Neural cell (in vitro differentiated cells): ENCODE results near the gene CA12. TPM values are rescaled to one million over a fixed set of nuclear protein-coding genes. Genes with fewer than 3 reads are reported as not detected.

Experiments
- H2AFZ ChIP-seq: fragments of 200-600, 300-800 bp; sonication (generic), shearing (Covaris generic); 2 replicates; pipeline ENCODE4 v1.6.0; 2014; ENCODE audit warnings: low read depth, mild to moderate bottlenecking, antibody characterized with exemption, low read length, moderate library complexity
- H3F3A ChIP-seq: fragments of 200-600 bp; shearing (Covaris generic); 2 replicates; pipeline ENCODE4 v1.6.1; 2016; ENCODE audit warnings: mild to moderate bottlenecking, moderate library complexity, mixed read lengths, antibody characterized with exemption, low read length; ENCODE audit not compliant: insufficient read depth, poor library complexity, severe bottlenecking
- H3K27ac ChIP-seq: fragments of 200-600, 300-800 bp; sonication (generic), shearing (Covaris generic); 2 replicates; pipeline ENCODE4 v1.5.1; 2014; ENCODE audit warnings: mild to moderate bottlenecking, low read length, moderate library complexity
- H3K27me3 ChIP-seq: fragments of 300-800, 200-600 bp; sonication (generic), shearing (Covaris generic); 2 replicates; pipeline ENCODE4 v1.6.0; 2014; ENCODE audit warnings: mild to moderate bottlenecking, low read depth, low read length, moderate library complexity; ENCODE audit not compliant: insufficient read depth
- H3K36me3 ChIP-seq: fragments of 300-800, 200-600 bp; sonication (generic), shearing (Covaris generic); 2 replicates; pipeline ENCODE4 v1.5.1; 2014; ENCODE audit warnings: mild to moderate bottlenecking, antibody characterized with exemption, low read length, moderate library complexity; ENCODE audit not compliant: insufficient read depth
- H3K4me2 ChIP-seq: fragments of 300-800, 200-600 bp; sonication (generic), shearing (Covaris generic); 2 replicates; pipeline ENCODE4 v1.6.0; 2014; ENCODE audit warnings: mild to moderate bottlenecking, low read length
- H3K4me3 ChIP-seq: fragments of 300-800, 200-600 bp; sonication (generic), shearing (Covaris generic); 2 replicates; pipeline ENCODE4 v1.5.1; 2014; ENCODE audit warnings: mild to moderate bottlenecking, low read length, moderate library complexity
- H3K79me2 ChIP-seq: fragments of 200-600 bp; shearing (Covaris generic); replicated peaks from 2 replicates; pipeline ENCODE4 v1.6.0; 2014; ENCODE audit warnings: mild to moderate bottlenecking, low read length, moderate library complexity; ENCODE audit not compliant: insufficient read depth
- H3K9ac ChIP-seq: fragments of 300-800, 200-600 bp; sonication (generic), shearing (Covaris generic); 2 replicates; pipeline ENCODE4 v1.6.1; 2016; ENCODE audit warnings: mild to moderate bottlenecking, low read length, mixed read lengths
- H3K9me2 ChIP-seq: fragments of 200-600 bp; shearing (Covaris generic); 2 replicates; pipeline ENCODE4 v1.6.1; 2016; ENCODE audit warnings: mild to moderate bottlenecking, low read length, mixed read lengths; ENCODE audit not compliant: insufficient read depth
- H3K9me3 ChIP-seq: fragments of 200-600, 300-800 bp; sonication (generic), shearing (Covaris generic); 2 replicates; pipeline ENCODE4 v1.6.1; 2016; ENCODE audit warnings: mild to moderate bottlenecking, mixed run types, low read length, moderate library complexity, mixed read lengths
- H4K20me1 ChIP-seq: fragments of 200-600 bp; shearing (Covaris generic); 2 replicates; pipeline ENCODE4 v1.6.1; 2016; ENCODE audit warnings: mild to moderate bottlenecking, mixed run types; ENCODE audit not compliant: insufficient read depth
- CTCF ChIP-seq: fragments of 450-650 bp; IDR thresholded peaks from 2 replicates; pipeline ENCODE4 v1.5.1; 2014; ENCODE audit warnings: antibody characterized with exemption, mild to moderate bottlenecking, moderate library complexity; ENCODE audit not compliant: poor library complexity, severe bottlenecking
- EP300 ChIP-seq: fragments of 450-650 bp; conservative IDR thresholded peaks from 2 replicates; pipeline ENCODE4 v1.6.1; 2014; ENCODE audit warnings: antibody characterized with exemption, mild to moderate bottlenecking, moderate library complexity; ENCODE audit not compliant: poor library complexity, severe bottlenecking
- EZH2 ChIP-seq: fragments of 200-600, 300-800 bp; shearing (Covaris generic), sonication (generic); IDR thresholded peaks from 2 replicates; pipeline ENCODE4 v1.6.1; 2014; ENCODE audit warnings: antibody characterized with exemption, low read length, borderline replicate concordance, mild to moderate bottlenecking; ENCODE audit not compliant: insufficient read depth, poor library complexity, severe bottlenecking
- MXI1 ChIP-seq: fragments of 450-650 bp; conservative IDR thresholded peaks from 2 replicates; pipeline ENCODE4 v1.6.1; 2014; ENCODE audit warnings: antibody characterized with exemption, mild to moderate bottlenecking; ENCODE audit not compliant: poor library complexity, severe bottlenecking
- POLR2AphosphoS5 ChIP-seq: IDR thresholded peaks from 2 replicates; pipeline ENCODE4 v1.6.1; 2012
- RAD21 ChIP-seq: fragments of 450-650 bp; conservative IDR thresholded peaks from 2 replicates; pipeline ENCODE4 v1.6.1; 2014; ENCODE audit warnings: antibody characterized with exemption, mild to moderate bottlenecking, moderate library complexity
- SMC3 ChIP-seq: fragments of 450-650 bp; conservative IDR thresholded peaks from 2 replicates; pipeline ENCODE4 v1.6.1; 2014; ENCODE audit warnings: antibody characterized with exemption, mild to moderate bottlenecking, moderate library complexity; ENCODE audit not compliant: poor library complexity
- TAF1 ChIP-seq: IDR thresholded peaks from 2 replicates; pipeline ENCODE4 v1.6.1; 2012; ENCODE audit warnings: low read depth
- polyA plus RNA-seq: library from polyadenylated mRNA; depleted of rRNA; stranded (reverse); fragments of >200 nt; gene quantifications from 2 replicates; pipeline ENCODE4 v1.2.3, GENCODE V29; 2014
- TF ChIP-seq, protein P1 (sequence below): IDR thresholded peaks from 2 replicates; pipeline ENCODE4 v1.6.1; 2012; ENCODE audit warnings: borderline replicate concordance

Gene CA12
- polyA plus RNA-seq, 1 donor from 2014 or later, result 0.11 TPM

DNA sequence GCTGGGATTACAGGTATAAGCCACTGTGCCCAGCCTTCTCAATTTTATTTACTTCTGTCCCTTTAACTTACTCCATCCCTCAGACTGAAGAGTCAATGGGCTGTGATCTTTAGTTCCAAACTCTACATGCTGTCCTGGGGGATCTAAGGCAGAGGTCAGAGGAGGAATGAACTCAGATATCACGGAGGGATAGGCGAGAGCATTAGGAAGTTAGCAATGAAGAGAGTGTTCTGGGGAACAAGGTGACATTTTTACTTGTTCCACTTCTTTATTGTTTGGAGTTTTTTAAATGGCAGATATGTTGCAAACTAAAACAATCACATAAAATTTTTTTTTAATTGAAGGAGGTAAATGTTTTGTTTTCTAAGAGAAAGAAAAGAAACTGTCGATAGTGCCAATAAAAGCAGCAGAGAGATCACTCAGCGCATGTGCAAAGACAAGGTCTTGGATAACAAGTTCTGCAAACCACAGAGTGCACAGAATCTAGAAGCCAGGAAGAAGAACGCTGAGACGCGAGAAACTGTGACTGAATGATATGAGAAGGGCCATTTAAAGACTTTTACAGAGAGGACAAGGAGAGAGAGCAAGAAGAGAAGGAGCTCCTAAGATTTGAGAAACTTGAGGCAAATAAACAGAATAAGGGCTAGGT, 10.8 kb upstream of the CA12 start:
- Histone ChIP-seq H3K4me2 (no peak overlapping the region), H3K27ac (no peak overlapping the region), H3K79me2 (no peaks in the 10 kb centered on the region), H2AFZ (no peak overlapping the region), H3K27me3 (no peaks in the 10 kb centered on the region), H4K20me1 (no peaks in the 10 kb centered on the region), H3K9me2 (no peaks in the 10 kb centered on the region), H3K9ac (no peak overlapping the region), H3K4me3 (no peak overlapping the region), H3K36me3 (no peaks in the 10 kb centered on the region), H3K9me3 (no peaks in the 10 kb centered on the region), H3F3A (no peaks in the 10 kb centered on the region)
- TF ChIP-seq CTCF, result no peak
- TF ChIP-seq EZH2, result no peak
- no peak for TF ChIP-seq MXI1
- no peak for TF ChIP-seq SMC3
- TF ChIP-seq, protein P1, sequence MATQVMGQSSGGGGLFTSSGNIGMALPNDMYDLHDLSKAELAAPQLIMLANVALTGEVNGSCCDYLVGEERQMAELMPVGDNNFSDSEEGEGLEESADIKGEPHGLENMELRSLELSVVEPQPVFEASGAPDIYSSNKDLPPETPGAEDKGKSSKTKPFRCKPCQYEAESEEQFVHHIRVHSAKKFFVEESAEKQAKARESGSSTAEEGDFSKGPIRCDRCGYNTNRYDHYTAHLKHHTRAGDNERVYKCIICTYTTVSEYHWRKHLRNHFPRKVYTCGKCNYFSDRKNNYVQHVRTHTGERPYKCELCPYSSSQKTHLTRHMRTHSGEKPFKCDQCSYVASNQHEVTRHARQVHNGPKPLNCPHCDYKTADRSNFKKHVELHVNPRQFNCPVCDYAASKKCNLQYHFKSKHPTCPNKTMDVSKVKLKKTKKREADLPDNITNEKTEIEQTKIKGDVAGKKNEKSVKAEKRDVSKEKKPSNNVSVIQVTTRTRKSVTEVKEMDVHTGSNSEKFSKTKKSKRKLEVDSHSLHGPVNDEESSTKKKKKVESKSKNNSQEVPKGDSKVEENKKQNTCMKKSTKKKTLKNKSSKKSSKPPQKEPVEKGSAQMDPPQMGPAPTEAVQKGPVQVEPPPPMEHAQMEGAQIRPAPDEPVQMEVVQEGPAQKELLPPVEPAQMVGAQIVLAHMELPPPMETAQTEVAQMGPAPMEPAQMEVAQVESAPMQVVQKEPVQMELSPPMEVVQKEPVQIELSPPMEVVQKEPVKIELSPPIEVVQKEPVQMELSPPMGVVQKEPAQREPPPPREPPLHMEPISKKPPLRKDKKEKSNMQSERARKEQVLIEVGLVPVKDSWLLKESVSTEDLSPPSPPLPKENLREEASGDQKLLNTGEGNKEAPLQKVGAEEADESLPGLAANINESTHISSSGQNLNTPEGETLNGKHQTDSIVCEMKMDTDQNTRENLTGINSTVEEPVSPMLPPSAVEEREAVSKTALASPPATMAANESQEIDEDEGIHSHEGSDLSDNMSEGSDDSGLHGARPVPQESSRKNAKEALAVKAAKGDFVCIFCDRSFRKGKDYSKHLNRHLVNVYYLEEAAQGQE, result no peak
- TF ChIP-seq RAD21, result no peak
- TF ChIP-seq TAF1, result no peak
- TF ChIP-seq POLR2AphosphoS5, result no peak
- no peak for TF ChIP-seq EP300

DNA sequence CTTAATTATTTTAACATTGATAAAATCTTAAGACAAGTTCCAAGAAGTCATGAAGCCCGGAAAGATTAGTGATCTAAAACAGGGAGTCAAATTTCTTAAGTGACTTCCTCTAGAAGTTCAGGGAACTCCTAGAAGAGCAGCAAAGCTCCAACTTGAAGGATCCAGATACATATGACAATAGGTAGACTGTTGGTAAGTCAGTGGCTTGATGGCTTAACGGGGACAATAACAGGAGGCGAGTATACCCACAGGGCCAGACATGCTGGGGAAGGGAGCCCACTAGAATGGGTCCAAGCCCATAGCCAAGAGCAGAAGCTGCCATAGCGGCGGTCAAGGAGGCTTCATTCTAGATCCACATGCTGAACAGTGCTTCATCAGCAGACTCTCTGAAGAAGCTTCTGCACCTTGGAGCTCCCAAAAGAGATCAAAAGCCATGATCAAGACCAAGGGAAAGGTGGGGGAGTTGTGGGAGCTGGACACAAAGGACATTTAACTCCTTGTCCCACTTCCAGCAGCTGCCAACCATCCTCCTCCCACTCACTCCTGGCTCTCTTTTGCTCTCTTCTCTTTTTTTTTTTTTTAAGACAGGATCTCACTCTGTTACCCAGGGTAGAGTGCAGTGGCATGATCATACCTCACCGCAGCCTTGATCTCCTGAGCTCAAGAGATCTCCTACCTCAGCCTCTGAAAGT, 10.2 kb upstream of the CA12 start:
- Histone ChIP-seq H3K36me3 (no peaks in the 10 kb centered on the region), H3K27me3 (no peaks in the 10 kb centered on the region), H3K9me2 (no peaks in the 10 kb centered on the region), H4K20me1 (no peaks in the 10 kb centered on the region), H2AFZ (no peak overlapping the region), H3K9ac (no peak overlapping the region), H3F3A (no peaks in the 10 kb centered on the region), H3K9me3 (no peaks in the 10 kb centered on the region), H3K4me3 (no peak overlapping the region), H3K4me2 (no peak overlapping the region), H3K79me2 (no peaks in the 10 kb centered on the region), H3K27ac (no peak overlapping the region)
- TF ChIP-seq CTCF (no peak), EP300 (no peak), TAF1 (no peak), RAD21 (no peak), POLR2AphosphoS5 (no peak), MXI1 (no peak), SMC3 (no peak), EZH2 (no peak)
- TF ChIP-seq, protein P1, result no peak
